COLO668 (cell line): ENCODE results near the gene KHDC1L.
"Not testable (repeated sequence)": the region's sequence is repeated elsewhere in the genome, so short reads cannot be mapped to it uniquely, and the experiment has no call there.

Experiments
- DNase-seq: peaks from one replicate; lab custom pipeline; 2025; ENCODE audit not compliant: unreplicated experiment; lab: John Stamatoyannopoulos, UW

The KHDC1L gene, protein sequence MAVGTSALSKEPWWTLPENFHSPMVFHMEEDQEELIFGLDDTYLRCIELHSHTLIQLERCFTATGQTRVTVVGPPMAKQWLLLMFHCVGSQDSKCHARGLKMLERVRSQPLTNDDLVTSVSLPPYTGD

DNA sequence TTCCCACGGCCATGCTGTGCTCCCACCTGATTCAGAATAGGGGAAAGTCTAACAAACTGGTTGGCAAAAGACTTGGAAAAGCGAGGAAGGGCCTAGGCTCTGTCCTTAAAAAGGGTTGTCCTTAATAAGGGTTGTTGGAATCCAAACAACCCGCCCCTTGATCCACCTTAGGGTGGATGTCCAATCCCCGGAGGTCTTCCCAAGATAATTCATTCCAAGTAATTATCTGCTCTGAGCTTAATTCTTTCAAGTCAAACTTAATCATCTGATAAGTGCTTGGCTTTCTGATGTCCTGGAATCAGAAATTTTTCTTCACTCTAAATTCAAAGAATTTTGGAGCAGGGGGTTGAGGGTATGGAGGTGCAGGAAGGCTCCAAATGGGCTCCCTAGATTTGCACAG lies at the start of gene KHDC1L:
TSS of gene KHDC1L (minus strand) at position 101 of the 400 bp plus-strand sequence. CDS start at position 13, 88 bp downstream.
- DNase-seq: no peak

DNA sequence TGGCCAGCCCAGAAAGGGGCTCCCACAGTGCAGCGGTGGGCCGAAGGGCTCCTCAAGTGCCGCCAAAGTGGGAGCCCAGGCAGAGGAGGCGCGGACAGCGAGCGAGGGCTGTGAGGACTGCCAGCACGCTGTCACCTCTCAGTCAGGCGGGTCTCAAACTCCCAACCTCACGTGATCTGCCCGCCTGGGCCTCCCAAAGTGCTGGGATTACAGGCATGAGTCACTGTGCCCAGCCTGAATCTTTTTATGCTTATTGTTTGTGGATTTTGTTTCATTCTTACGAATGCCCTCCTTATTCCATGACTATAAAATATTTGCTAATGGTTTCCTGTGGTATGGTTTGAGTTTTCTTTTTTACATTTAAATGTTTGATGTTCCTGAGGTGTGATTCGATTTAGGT lies 44.0 kb upstream of the KHDC1L start:
- not testable (repeated sequence) for DNase-seq

DNA sequence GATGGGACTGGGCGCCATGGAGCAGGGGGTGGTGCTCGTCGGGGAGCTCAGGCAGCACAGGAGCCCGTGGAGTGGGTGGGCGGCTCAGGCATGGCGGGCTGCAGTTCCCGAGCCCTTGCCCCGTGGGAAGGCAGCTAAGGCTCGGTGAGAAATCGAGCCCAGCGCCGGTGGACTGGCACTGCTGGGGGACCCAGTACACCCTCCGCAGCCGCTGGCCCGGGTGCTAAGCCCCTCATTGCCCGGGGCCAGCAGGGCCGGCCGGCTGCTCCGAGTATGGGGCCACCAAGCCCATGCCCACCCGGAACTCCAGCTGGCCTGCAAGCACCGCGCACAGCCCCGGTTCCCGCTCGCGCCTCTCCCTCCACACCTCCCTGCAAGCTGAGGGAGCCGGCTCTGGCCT lies 43.6 kb upstream of the KHDC1L start:
- DNase-seq: not testable (repeated sequence)

DNA sequence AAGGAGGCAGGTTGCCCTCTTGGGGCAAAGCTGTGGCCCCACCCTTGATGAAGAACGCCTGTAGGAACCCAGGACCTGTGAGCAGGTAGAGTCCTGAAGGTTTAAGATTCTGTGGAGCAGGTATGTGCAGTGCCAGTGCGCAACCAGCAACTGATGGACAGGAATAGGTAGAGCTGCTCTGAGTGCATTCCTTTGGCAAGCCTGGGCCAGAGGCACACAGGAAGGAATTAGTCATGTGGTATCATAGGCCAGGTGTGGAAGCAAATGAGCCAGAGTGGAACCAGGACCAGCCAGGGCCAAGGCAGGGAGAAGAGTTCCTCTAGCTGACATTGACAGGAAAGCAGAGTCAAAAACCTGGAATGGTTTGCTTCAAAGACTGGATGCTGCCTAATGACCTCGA lies 39.1 kb upstream of the KHDC1L start:
- DNase-seq: peak; percentile 17

DNA sequence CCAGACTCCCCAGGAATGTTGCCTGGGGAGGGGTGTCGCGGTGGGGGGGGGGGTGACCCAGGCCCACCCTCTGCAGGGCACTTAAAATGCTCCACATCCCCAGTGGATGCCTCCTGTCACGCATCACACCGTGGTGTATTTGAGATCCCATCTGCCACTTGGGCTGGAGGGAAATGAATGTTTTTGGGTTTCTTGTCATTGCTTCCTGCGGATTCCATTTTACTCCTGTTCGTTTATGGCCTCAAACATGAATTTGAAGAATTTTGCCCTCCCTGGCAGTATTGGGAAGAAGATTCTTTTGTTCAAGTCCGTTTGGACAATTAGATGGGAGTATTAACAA lies 38.2 kb upstream of the KHDC1L start:
- no peak for DNase-seq

DNA sequence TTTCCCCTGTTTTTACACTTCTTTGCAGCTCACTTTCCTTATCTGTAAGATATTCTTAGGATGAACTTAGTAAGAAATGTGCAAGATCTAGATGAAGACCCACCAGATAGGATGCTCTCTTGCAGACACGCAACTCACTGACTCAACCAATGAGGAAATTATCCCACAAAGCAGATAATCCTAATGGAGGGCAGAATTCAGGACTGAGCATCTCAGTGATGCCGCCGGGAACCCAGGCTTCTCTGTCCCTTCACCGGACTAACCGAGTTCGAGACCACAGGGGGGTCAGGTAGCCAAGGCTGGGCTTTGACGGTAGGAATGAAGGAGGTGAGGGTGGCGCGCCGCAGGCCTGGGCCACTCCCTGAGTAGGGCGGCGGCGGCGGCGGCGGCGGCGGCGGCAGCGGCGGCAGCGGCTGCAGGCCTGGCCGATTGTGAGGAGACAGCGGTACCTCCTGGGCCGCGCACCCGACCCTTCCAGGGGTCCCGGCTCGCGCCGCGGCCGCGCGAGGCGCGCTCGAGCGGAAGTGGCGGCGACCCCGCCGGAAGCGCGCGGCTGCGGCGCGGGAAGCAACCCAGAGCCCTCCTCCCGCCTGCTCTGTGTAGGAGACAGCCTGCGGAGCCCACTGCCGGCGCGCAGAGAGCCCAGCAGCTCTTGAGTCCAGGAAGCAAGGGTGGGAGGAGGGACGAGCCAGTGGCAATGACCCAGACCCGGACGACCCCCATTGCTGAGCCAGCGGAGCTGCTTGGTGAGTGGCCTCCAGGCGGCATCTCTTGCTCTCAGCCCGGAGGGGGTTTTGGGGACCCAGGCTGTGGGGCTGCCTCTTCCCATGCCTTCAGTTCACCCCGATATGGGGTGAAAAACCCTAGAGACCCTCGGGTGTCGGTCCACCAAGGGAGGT lies 37.6 kb upstream of the KHDC1L start, which contains the start of gene KHDC1:
TSS of gene KHDC1 (minus strand) at position 526 of the 899 bp plus-strand sequence. CDS start 20,679 bp downstream, outside the sequence.
- DNase-seq: peak; percentile 70

DNA sequence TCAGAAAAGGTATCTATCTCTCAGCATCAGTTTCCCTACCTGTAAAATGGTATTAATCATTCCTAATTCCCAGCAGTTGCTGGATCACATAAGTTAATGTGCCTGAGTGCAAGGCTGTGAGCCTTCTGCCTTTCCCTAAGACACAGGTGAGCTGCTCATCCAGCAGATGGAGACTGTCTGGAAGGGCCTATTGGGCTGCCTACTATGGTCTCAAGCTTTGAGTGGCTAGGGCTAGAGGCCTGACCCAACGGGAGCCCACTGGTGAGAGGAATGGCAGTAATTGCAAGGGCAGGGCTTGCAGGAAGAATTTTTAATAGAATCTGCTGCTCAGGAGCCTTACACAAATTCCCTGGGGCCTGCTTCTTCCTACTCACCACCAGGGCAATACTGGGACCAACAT lies 33.4 kb upstream of the KHDC1L start:
- no peak for DNase-seq

DNA sequence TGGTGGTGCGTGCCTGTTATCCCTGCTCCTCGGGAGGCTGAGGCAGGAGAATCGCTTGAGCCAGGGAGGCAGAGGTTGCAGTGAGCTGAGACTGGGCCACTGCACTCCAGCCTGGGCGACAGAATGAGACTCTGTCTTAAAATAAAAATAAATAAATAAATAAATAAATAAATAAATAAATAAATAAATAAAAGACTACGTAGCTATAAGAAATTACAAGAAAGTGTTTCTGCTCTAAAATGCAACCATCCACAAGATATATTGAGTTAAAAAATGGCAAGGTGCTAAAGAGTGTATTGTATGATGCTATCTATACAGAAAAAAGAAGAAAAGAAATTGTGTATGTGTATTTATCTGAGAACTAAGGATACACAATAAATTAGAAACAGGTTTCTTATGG lies 29.0 kb upstream of the KHDC1L start:
- DNase-seq: not testable (repeated sequence)

DNA sequence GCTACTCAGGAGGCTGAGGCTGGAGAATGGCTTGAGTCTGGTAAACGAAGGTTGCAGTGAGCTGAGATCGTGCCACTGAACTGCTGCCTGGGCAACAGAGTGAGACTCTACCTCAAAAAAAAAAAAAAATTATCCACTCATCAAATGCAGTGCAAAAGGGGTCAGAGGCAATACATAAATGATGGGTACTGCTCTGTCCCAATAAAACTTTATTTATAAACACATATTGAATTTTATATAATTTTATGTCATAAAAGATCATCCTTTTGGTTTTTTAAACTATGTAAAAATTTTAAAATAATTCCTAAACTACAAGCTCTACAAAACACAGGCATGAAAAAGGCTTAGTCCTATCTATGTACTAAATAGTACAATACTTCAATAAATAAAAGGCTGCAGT lies 27.4 kb upstream of the KHDC1L start:
- no peak for DNase-seq

DNA sequence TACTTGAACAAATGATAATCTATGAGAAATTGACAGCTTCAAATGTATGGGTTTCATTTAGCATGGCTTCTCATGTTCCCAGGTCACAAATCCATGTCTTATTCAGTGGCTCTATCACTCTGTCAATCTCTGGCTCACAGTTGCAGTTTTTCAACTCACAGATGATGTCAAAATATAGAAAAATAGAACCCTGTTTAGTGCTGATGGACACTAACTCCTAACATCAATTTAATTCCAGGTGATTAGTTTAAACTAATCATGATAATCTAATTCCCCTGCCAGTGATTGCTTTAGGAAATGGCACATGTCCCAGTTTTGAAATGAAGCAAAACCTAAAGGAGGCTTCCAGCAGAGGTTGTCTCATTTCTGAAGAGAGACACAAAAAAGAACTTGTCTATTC lies 24.7 kb upstream of the KHDC1L start:
- no peak for DNase-seq

DNA sequence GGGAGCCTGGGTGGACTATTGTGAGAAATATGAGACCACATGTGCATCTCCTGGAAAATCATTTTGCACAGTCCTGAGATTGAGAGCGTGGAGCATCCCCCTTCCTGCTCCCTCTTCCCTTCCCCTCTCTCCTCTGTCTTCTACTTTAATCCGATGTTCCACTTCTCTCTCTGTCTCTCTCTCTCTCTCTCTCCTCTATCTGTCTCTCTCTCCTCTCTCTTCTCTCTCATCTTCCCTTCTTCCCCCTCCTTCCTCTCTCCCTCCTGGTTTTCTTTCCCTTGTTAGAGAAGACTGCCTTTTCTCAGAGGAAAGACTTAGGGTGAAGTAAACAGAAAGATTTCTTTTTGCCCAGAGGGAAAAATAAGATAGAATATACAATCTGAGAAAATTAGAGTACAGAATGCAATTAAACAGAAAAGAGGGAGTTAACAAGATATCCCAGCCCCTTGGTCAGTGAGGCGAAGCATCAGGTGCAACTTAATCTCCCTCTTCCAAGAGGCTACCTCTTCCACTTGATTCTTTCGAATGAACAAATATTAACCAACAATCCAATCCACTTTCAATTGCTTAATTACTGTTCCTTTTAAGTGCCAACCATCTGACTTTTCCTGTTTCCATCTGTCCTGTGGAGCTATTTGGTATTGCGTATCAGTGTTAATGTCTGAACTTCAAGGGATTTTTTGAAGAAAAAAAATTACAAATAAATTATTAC lies 23.1 kb upstream of the KHDC1L start:
- no peak for DNase-seq

DNA sequence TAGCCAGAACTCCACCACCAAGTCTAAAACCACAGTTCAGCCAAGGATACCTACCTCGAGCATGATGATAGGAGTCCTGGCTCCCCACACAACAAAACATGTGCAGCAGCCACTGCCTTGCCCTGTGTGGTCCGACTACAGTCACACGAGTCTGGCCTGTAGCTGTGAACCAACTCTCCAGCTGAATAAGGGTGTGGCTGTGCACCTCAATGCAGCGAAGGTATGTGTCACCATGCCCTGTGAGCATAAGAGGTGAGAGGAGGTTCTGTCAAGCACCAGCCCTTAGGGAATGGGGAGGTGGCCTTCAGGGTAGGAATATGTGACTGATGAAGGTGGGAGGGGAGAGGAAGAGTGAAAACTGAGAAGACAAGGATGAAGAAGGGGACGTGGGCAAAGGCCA lies 16.7 kb upstream of the KHDC1L start:
- no peak for DNase-seq

DNA sequence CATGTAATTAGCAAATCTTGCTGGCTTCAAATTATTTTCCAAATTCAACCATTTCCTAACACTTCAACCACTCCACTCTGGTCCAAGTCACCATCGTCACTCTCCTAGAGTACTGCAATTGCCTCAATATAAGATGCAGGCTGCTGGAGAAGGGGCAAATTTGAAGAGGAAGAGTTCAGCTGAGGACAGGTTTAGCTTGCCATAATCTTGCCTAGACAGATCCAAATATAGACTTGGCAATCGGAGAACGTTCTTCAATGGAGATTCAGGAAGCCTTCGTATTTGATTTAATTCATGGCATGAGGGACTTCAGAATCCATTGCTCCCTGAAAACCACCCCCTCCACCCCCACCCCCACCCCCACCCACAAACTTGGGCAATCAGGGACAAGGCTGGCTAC lies 15.4 kb upstream of the KHDC1L start:
- DNase-seq: no peak

DNA sequence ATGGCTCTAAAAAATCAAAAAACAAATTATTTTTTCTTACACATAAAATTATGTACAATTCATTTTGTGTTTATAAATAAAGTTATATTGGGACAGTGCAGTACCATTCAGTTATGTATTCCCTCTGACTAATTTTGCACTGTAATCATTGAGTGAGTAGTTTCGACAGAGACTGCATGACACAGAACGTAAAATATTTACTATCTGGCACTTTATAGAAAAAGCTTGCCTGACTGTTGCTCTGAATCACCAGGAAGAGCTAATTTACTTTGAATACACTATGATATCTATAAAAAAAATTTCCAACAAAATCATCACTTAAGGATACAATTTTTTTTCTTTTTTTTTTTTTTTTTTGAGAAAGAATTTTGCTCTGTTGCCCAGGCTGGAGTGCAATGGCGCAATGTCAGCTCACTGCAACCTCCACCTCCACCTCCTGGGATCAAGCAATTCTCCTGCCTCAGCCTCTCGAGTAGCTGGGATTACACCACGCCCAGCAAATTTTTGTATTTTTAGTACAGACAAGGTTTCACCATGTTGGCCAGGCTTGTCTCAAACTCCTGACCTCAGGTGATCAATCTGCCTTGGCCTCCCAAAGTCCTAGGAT lies 11.0 kb upstream of the KHDC1L start:
- DNase-seq: no peak

DNA sequence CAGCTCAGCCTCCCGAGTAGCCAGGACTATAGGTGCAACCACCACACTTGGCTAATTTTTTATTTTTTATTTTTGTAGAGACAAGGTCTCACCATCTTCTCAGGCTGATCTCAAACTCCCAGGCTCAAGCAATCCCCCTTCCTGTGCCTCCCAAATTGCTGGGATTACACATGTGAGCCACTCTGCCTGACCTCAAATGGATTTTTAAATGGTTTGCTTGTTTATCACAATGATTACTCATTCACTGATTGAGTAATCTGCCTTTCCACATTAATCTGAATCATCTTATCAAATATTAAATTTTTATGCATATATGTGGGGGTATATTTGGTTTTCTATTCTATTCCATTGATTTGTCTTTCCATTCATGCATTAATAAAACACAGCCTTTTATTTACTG lies 9.4 kb upstream of the KHDC1L start:
- DNase-seq: no peak

DNA sequence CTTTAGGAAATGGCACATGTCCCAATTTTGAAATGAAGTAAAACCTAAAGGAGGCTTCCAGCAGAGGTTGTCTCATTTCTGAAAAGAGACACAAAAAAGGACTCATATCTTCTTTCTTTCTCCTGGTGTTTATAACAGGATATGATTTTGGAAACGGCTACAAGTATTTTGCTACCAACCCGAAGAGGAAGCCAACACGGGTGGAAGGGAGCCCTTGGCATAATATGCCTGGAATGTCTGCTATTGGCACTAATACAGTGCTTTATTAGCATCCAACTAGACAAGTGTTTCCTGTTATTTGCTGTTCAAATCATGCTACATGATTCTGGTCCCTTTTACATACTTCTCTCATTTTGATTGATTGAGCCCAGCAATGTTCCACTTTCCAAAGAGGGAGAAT lies 8.7 kb upstream of the KHDC1L start:
- DNase-seq: not testable (repeated sequence)

DNA sequence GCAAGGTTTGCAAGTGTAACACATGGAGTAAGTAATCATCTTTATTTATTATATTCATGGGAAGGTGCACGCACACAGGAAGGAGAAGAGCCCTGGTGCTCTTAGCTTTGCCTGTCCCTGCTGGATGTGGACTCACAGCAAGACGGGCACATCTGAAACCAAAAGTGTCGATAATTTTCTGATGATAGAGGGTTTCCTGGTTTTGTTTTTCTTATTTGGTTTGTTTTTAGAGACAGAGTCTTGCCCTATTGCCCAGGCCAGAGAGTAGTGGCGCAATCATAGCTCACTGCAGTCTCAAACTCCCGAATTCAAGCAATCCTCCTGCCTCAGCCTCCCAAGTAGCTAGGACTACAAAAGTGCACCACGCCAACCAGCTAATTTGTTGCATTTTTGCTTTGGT lies 7.8 kb upstream of the KHDC1L start:
- DNase-seq: no peak

DNA sequence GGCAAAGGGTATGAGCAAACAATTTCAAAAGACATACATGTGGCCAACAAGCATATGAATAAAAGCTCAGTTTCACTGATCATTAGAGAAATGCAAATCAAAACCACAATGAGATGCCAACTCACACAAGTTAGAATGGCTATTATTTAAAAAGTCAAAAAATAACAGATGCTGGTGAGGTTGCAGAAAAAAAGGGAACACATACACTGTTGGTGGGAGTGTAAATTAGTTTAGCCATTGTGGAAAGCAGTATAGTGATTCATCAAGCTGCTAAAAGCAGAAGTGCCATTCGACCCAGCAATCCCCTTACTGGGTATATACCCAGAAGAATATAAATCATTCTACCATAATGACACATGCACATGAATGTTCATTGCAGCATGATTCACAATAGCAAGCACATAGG lies 6.7 kb upstream of the KHDC1L start:
- DNase-seq: no peak

DNA sequence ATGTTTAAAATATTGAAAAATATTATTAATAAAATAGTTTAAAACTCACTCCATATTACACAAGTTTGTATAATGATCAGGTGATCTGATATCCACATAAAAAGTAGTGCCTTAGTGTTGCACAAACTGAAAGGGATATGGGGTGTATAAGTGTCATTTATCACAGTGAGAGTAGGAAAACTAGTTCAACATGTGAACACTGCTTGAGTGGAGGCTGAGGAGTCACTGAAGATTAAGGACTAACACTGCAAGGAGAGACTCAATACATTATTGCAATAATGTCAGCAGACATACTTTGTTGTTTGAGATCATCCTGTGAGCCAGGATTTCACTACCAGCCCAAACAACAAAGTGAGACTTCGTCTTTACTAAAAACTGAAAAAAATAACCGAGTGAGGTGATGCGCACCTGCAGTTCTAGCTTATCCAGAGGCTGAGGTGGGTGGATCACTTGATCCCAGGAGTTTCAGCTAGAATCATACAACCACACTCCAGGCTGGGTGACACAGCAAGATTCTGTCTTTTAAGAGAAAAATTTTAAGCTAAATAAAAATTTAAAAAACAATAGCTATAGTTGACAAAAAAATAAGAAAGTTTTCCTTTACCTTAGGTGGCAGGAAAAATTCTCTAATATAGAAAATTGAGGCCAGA lies 2.4 kb upstream of the KHDC1L start:
- no peak for DNase-seq

DNA sequence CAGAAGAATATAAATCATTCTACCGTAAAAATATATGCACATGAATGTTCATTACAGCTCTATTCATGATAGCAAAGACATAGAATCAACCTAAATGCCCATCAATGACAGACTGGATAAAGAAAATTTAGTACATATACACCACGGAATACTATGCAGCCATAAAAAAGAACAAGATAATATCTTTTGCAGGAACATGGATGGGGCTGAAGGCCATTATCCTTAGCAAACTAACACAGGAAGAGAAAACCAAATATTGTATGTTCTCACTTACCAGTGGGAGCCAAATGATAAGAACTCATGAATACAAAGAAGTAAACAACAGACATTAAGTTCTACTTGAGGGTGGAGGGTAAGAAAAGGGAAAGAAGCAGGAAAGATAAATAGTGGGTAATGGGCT lies 8.4 kb downstream of the KHDC1L start:
- DNase-seq: no peak

DNA sequence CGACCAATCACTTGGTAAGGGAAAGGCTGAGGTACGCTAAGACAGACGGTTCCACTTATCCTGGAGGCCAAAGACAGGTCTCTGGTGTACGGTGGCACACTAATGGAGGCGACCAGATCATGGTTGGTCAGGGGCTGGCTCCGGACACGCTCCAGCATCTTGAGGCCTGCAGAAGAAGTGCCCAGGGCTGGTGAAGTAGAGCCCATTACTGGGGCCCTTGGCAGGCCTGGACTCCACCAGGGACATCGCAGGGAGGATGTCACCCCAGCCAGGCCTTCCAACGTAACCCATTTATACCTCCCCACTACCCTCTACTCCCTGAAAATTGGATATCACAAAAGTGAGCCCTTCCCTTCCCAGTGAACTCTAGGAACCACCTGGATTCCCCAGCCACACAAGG lies 16.2 kb downstream of the KHDC1L start:
- no peak for DNase-seq
